Colon (tissue), 2 donors: ENCODE data around the gene FAM72B.
"Not testable (repeated sequence)": the region's sequence is repeated elsewhere in the genome, so short reads cannot be mapped to it uniquely, and the experiment has no call there.

ENCODE experiments used
- FAIRE-seq: peaks from 2 replicates; lab custom pipeline; 2012; peaks lifted over from hg19 to GRCh38; lab: Jason Lieb, UNC
- donor health status: control.
- donor health status: control.

Gene FAM72B

GRCh38 chr1:121200232-121200631 is 16.1 kb upstream of the FAM72B start:
- FAIRE-seq = not testable (repeated sequence)

- not testable (repeated sequence) for FAIRE-seq
These were observed 15.6 kb upstream of the FAM72B start for GRCh38 chr1:121199763-121200162.

- FAIRE-seq = not testable (repeated sequence)
These were observed 13.1 kb upstream of the FAM72B start for GRCh38 chr1:121197095-121197882.

- not testable (repeated sequence) for FAIRE-seq
These were observed 8.4 kb upstream of the FAM72B start for GRCh38 chr1:121192512-121192911.

GRCh38 chr1:121187914-121188313 is 3.8 kb upstream of the FAM72B start:
- FAIRE-seq = not testable (repeated sequence)

- not testable (repeated sequence) for FAIRE-seq
These were observed 2.1 kb upstream of the FAM72B start for GRCh38 chr1:121186191-121186590.

GRCh38 chr1:121185140-121185708 is 1.1 kb upstream of the FAM72B start:
- not testable (repeated sequence) for FAIRE-seq

GRCh38 chr1:121183867-121184266 is 273 bp downstream of the FAM72B start:
- not testable (repeated sequence) for FAIRE-seq

GRCh38 chr1:121178197-121178596 is 5.9 kb downstream of the FAM72B start:
- not testable (repeated sequence) for FAIRE-seq

- FAIRE-seq = not testable (repeated sequence)
These were observed 7.5 kb downstream of the FAM72B start for GRCh38 chr1:121176649-121177048.

GRCh38 chr1:121168152-121168668 is 15.9 kb downstream of the FAM72B start:
- not testable (repeated sequence) for FAIRE-seq

GRCh38 chr1:121167225-121167738 is 16.9 kb downstream of the FAM72B start:
- not testable (repeated sequence) for FAIRE-seq

- not testable (repeated sequence) for FAIRE-seq
These were observed 18.8 kb downstream of the FAM72B start for GRCh38 chr1:121165296-121165695.

GRCh38 chr1:121163850-121164757 is 20.0 kb downstream of the FAM72B start:
- not testable (repeated sequence) for FAIRE-seq

- FAIRE-seq = not testable (repeated sequence)
These were observed 22.8 kb downstream of the FAM72B start for GRCh38 chr1:121161199-121161901.

- not testable (repeated sequence) for FAIRE-seq
These were observed 24.0 kb downstream of the FAM72B start for GRCh38 chr1:121160118-121160517.

- not testable (repeated sequence) for FAIRE-seq
These were observed 26.5 kb downstream of the FAM72B start for GRCh38 chr1:121157609-121158008.

GRCh38 chr1:121156958-121157603 is 27.1 kb downstream of the FAM72B start:
- FAIRE-seq = not testable (repeated sequence)

- not testable (repeated sequence) for FAIRE-seq
These were observed 28.3 kb downstream of the FAM72B start for GRCh38 chr1:121155671-121156358.

- FAIRE-seq = not testable (repeated sequence)
These were observed 29.3 kb downstream of the FAM72B start for GRCh38 chr1:121154811-121155210.
